MM.1S (cell line): ENCODE results near the gene DMRT3.

Experiments
- DNase-seq: peaks from one replicate; pipeline ENCODE4 v3.0.0-alpha.2; 2015
- H2AFZ ChIP-seq: fragments of 300-600 bp; sonication (generic); 2 replicates; pipeline ENCODE4 v1.6.0; 2016; ENCODE audit warnings: antibody characterized with exemption, low read length
- H3F3A ChIP-seq: fragments of 300-600 bp; sonication (generic); 2 replicates; pipeline ENCODE4 v1.6.1; 2016; ENCODE audit warnings: mild to moderate bottlenecking, antibody characterized with exemption, low read length, moderate library complexity, mixed read lengths; ENCODE audit not compliant: insufficient read depth
- H3K27ac ChIP-seq: fragments of 300-600 bp; sonication (generic); 2 replicates; pipeline ENCODE4 v1.5.1; 2016; ENCODE audit warnings: mild to moderate bottlenecking, low read length
- H3K27me3 ChIP-seq: fragments of 300-600 bp; sonication (generic); replicated peaks from 2 replicates; pipeline ENCODE4 v1.6.0; 2016; ENCODE audit warnings: low read length; ENCODE audit not compliant: insufficient read depth
- H3K36me3 ChIP-seq: fragments of 300-600 bp; sonication (generic); replicated peaks from 2 replicates; pipeline ENCODE4 v1.6.1; 2016; ENCODE audit warnings: mild to moderate bottlenecking, low read length, mixed read lengths; ENCODE audit not compliant: insufficient read depth
- H3K4me1 ChIP-seq: fragments of 300-600 bp; sonication (generic); 2 replicates; pipeline ENCODE4 v1.6.1; 2016; ENCODE audit warnings: low read length, mixed read lengths
- H3K4me2 ChIP-seq: fragments of 300-600 bp; sonication (generic); 2 replicates; pipeline ENCODE4 v1.6.0; 2016; ENCODE audit warnings: low read depth, low read length
- H3K4me3 ChIP-seq: fragments of 300-600 bp; sonication (generic); 2 replicates; pipeline ENCODE4 v1.5.1; 2016; ENCODE audit warnings: low read length, mixed read lengths
- H3K79me2 ChIP-seq: fragments of 300-600 bp; sonication (generic); 2 replicates; pipeline ENCODE4 v1.6.1; 2016; ENCODE audit warnings: mixed run types, low read length, mixed read lengths
- H3K9ac ChIP-seq: fragments of 300-600 bp; sonication (generic); 2 replicates; pipeline ENCODE4 v1.6.1; 2016; ENCODE audit warnings: low read length, mixed read lengths
- H3K9me2 ChIP-seq: fragments of 300-600 bp; sonication (generic); replicated peaks from 2 replicates; pipeline ENCODE4 v1.6.1; 2016; ENCODE audit warnings: mild to moderate bottlenecking, low read length, mixed read lengths; ENCODE audit not compliant: insufficient read depth
- H3K9me3 ChIP-seq: fragments of 300-600 bp; sonication (generic); replicated peaks from 2 replicates; pipeline ENCODE4 v1.6.1; 2016; ENCODE audit warnings: mild to moderate bottlenecking, low read length, mixed read lengths; ENCODE audit not compliant: insufficient read depth
- H4K20me1 ChIP-seq: fragments of 300-600 bp; sonication (generic); 2 replicates; pipeline ENCODE4 v1.6.1; 2016; ENCODE audit warnings: mild to moderate bottlenecking, low read length, moderate library complexity, mixed read lengths; ENCODE audit not compliant: insufficient read depth
- EZH2 ChIP-seq: fragments of 300-600 bp; sonication (generic); optimal IDR thresholded peaks from 2 replicates; pipeline ENCODE3; 2017; ENCODE audit warnings: low read depth, mild to moderate bottlenecking, antibody characterized with exemption, low read length, mixed read lengths
- EZH2phosphoT487 ChIP-seq: fragments of 300-600 bp; sonication (generic); IDR thresholded peaks from 2 replicates; pipeline ENCODE4 v1.6.1; 2018; ENCODE audit warnings: antibody characterized with exemption, low read length
- TF ChIP-seq, protein P1 (sequence below): fragments of 300-600 bp; sonication (generic); IDR thresholded peaks from 2 replicates; pipeline ENCODE4 v1.5.1; 2016; ENCODE audit warnings: antibody characterized with exemption, low read length, mixed read lengths

Gene DMRT3

DNA sequence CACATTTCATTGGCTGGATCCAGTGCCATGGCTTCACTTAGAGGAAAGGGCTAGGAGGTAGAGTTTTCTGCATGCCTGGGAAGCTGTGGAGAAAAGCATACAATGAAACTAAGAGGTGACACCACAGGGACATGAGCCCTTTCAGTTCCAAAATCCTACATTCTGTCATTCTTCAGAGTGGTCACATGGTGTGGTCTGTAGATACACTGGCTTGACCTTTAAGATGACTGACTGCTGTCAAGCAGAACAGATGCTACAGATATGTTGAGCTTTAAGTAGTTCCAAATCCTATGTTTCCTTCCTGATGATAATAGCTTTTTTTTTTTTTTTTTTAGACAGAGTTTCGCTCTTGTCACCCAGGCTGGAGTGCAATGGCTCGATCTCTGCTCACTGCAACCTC is 26.2 kb downstream of the DMRT3 start:
- no peaks in the 10 kb centered on the region for H3K9me3 ChIP-seq
- peaks cover 28% of the 10 kb centered on the region for H3K4me1 ChIP-seq
- no peaks in the 10 kb centered on the region for H4K20me1 ChIP-seq
- H3K27ac ChIP-seq = no peak overlapping the region
- DNase-seq = no peak
- no peak overlapping the region for H3K4me2 ChIP-seq
- no peaks in the 10 kb centered on the region for H3K79me2 ChIP-seq
- peaks cover 5% of the 10 kb centered on the region; the same call in 1 of the 2 replicates for H3F3A ChIP-seq
- H2AFZ ChIP-seq = no peak overlapping the region
- no peaks in the 10 kb centered on the region for H3K27me3 ChIP-seq
- H3K36me3 ChIP-seq = no peaks in the 10 kb centered on the region
- no peaks in the 10 kb centered on the region for H3K9me2 ChIP-seq
- TF ChIP-seq EZH2 (no peak), EZH2phosphoT487 (no peak)
- TF ChIP-seq, protein P1, sequence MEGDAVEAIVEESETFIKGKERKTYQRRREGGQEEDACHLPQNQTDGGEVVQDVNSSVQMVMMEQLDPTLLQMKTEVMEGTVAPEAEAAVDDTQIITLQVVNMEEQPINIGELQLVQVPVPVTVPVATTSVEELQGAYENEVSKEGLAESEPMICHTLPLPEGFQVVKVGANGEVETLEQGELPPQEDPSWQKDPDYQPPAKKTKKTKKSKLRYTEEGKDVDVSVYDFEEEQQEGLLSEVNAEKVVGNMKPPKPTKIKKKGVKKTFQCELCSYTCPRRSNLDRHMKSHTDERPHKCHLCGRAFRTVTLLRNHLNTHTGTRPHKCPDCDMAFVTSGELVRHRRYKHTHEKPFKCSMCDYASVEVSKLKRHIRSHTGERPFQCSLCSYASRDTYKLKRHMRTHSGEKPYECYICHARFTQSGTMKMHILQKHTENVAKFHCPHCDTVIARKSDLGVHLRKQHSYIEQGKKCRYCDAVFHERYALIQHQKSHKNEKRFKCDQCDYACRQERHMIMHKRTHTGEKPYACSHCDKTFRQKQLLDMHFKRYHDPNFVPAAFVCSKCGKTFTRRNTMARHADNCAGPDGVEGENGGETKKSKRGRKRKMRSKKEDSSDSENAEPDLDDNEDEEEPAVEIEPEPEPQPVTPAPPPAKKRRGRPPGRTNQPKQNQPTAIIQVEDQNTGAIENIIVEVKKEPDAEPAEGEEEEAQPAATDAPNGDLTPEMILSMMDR = no peak
- no peak overlapping the region for H3K4me3 ChIP-seq
- no peak overlapping the region for H3K9ac ChIP-seq

DNA sequence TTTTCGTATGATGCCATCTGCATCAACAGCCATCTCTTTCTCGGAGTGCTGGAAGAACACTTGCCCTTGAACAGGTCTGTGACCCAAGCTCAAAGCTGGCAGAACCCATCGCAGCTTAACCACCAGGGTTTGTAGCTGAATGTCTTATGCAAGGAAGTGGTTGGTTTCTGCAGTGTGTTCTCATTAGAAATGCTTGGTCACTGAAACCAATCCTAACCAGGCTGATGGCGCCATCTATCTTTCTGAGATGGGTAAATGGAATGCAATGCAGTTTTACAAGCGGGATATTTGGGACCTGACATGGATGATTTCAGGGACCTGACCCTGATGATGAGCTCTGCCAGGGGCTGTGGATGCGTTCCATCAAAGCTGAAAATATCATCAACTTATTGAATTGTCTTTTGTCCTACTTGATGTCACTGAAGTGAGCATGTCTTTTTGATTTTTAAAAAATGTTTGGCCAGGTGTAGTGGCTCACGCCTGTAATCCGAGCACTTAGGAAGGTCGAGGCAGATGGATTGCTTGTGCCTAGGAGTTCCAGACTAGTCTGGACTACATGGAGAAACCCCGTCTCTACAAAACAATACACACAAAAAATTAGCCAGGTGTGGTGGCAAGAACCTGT is 28.7 kb downstream of the DMRT3 start:
- TF ChIP-seq EZH2phosphoT487 (no peak), EZH2 (no peak)
- TF ChIP-seq, protein P1 = peak; percentile 85
- Histone ChIP-seq H3K4me1 (peaks cover 29% of the 10 kb centered on the region), H3K4me3 (peak overlapping the region; percentile 7; the same call in 1 of the 2 replicates), H3K27me3 (no peaks in the 10 kb centered on the region), H3K9ac (no peak overlapping the region), H3K9me2 (no peaks in the 10 kb centered on the region), H3K9me3 (no peaks in the 10 kb centered on the region), H3K4me2 (peak overlapping the region; percentile 54), H3K79me2 (no peaks in the 10 kb centered on the region), H3F3A (peaks cover 5% of the 10 kb centered on the region; the same call in 1 of the 2 replicates), H3K27ac (peak overlapping the region; percentile 11; the same call in 1 of the 2 replicates), H2AFZ (peak overlapping the region; percentile 31; the same call in 1 of the 2 replicates), H3K36me3 (no peaks in the 10 kb centered on the region), H4K20me1 (no peaks in the 10 kb centered on the region)
- DNase-seq = peak; percentile 86

DNA sequence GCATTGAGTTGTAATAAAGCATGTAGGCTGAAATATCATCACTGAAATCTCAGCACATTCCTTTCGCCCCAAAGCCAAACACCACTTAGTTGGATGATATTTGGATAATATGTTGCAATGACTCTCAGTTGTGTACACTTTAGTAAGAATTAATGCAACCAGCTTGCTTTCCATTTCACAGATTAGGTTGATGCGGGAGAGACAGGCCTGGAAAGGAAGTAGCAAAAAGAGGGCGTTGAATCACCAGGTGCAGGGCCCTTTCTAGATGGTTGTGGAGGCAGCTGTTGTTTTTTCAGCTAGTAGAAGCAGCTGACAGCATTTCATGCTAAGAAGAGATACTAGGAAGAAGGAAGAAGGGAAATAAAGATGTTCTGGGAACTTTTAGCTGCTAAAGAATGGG is 30.9 kb downstream of the DMRT3 start:
- Histone ChIP-seq H3K9ac (no peak overlapping the region), H4K20me1 (no peaks in the 10 kb centered on the region), H3K9me3 (no peaks in the 10 kb centered on the region), H3K36me3 (no peaks in the 10 kb centered on the region), H3K4me2 (0 out of 2 replicates have a peak overlapping the region, but pooled peaks have one; percentile 2), H2AFZ (peak overlapping the region; percentile 51; the same call in 1 of the 2 replicates), H3K9me2 (no peaks in the 10 kb centered on the region), H3F3A (0 out of 2 replicates have a peak, but pooled peaks cover 3% of the 10 kb centered on the region), H3K4me3 (no peak overlapping the region), H3K79me2 (no peaks in the 10 kb centered on the region), H3K27ac (peak overlapping the region; percentile 12; the same call in 1 of the 2 replicates), H3K27me3 (no peaks in the 10 kb centered on the region), H3K4me1 (peaks cover 20% of the 10 kb centered on the region)
- TF ChIP-seq EZH2 (no peak), EZH2phosphoT487 (no peak)
- TF ChIP-seq, protein P1 = no peak
- DNase-seq = peak; percentile 39
